HL-60 (cell line): ENCODE measurements around the gene MYO10.

Experiments
- CTCF ChIP-seq: IDR thresholded peaks from one replicate; pipeline ENCODE4 v1.5.1; 2011; ENCODE audit warnings: low read length, control low read depth, inconsistent platforms; ENCODE audit not compliant: insufficient read depth
- GABPA ChIP-seq: IDR thresholded peaks from 2 replicates; pipeline ENCODE4 v1.6.1; 2012; ENCODE audit warnings: low read depth
- POLR2AphosphoS5 ChIP-seq: IDR thresholded peaks from 2 replicates; pipeline ENCODE4 v1.6.1; 2012; ENCODE audit warnings: low read depth
- SPI1 ChIP-seq: IDR thresholded peaks from 2 replicates; pipeline ENCODE4 v1.6.1; 2012; ENCODE audit warnings: low read depth, mild to moderate bottlenecking, borderline replicate concordance
- TF ChIP-seq, protein P1 (sequence below): IDR thresholded peaks from 2 replicates; pipeline ENCODE4 v1.6.1; 2012; ENCODE audit warnings: low read depth; ENCODE audit not compliant: insufficient replicate concordance

GRCh38 chr5:16702964-16703363 lies 233.1 kb downstream of the MYO10 start:
- TF ChIP-seq CTCF, result no peak
- TF ChIP-seq, protein P1, sequence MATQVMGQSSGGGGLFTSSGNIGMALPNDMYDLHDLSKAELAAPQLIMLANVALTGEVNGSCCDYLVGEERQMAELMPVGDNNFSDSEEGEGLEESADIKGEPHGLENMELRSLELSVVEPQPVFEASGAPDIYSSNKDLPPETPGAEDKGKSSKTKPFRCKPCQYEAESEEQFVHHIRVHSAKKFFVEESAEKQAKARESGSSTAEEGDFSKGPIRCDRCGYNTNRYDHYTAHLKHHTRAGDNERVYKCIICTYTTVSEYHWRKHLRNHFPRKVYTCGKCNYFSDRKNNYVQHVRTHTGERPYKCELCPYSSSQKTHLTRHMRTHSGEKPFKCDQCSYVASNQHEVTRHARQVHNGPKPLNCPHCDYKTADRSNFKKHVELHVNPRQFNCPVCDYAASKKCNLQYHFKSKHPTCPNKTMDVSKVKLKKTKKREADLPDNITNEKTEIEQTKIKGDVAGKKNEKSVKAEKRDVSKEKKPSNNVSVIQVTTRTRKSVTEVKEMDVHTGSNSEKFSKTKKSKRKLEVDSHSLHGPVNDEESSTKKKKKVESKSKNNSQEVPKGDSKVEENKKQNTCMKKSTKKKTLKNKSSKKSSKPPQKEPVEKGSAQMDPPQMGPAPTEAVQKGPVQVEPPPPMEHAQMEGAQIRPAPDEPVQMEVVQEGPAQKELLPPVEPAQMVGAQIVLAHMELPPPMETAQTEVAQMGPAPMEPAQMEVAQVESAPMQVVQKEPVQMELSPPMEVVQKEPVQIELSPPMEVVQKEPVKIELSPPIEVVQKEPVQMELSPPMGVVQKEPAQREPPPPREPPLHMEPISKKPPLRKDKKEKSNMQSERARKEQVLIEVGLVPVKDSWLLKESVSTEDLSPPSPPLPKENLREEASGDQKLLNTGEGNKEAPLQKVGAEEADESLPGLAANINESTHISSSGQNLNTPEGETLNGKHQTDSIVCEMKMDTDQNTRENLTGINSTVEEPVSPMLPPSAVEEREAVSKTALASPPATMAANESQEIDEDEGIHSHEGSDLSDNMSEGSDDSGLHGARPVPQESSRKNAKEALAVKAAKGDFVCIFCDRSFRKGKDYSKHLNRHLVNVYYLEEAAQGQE, result no peak
- no peak for TF ChIP-seq GABPA
- TF ChIP-seq POLR2AphosphoS5, result no peak
- no peak for TF ChIP-seq SPI1
